ENCODE data around the gene TMED4. TPM values are rescaled to one million over a fixed set of nuclear protein-coding genes. Genes with fewer than 3 reads are reported as not detected.

Gene TMED4
- total RNA-seq, 1 donor from 2014 or later, result 88.9 TPM

DNA sequence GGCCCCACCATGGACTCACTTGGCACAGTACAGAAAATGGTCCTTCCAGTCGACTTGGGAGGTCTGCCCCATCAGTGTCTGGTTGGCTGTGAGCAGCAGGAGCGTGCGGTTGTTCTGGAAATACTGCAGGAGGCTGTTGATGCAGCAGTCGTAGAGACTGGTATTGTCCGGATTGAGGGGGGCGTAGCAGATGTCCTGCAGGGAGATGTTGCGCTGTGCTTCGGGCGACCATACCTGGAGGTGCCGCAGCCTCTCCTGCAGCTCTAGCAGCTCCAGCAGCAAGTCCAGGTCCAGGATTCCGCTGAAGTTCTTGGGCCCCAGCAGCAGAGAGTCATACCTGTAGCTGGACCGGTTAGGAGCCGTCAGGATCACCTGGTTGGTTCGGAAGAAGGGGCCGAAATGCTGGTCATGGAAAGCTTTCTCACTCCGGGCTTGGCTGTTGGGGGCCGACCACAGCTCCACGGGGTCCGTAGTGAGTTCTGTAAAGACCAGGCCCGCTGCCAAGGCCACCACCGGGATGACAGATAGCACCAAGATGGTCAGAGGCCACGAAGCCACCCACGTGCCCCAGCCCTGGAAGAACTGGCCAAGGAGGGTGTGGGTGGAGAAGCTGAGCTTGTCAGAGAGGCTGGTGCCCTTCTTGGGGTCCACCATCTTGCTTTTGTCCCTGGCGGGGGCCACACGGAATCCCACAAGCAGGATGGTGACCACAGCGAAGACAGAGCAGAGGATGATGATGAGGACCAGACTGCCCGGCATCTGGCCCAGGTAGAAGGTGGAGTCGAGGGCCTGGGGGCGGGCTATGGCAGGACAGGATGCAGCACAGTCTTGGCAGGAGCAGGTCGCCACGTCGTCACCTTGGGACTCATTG lies 43.0 kb downstream of the TMED4 start:
- DNase-seq (ENCODE audit: low read depth, low spot score), result no peak
- H3K27me3 Mint-ChIP-seq (ENCODE audit: low read depth), result no peaks in the 10 kb centered on the region
- H3K27ac Mint-ChIP-seq (ENCODE audit: unreplicated experiment), result no peak overlapping the region
- no peaks in the 10 kb centered on the region for H3K9me3 Mint-ChIP-seq
- no peak overlapping the region for H3K4me3 Mint-ChIP-seq
- no peaks in the 10 kb centered on the region for H3K4me1 Mint-ChIP-seq
- H3K36me3 Mint-ChIP-seq (ENCODE audit: low read depth), result no peaks in the 10 kb centered on the region
- TF ChIP-seq, protein P1, sequence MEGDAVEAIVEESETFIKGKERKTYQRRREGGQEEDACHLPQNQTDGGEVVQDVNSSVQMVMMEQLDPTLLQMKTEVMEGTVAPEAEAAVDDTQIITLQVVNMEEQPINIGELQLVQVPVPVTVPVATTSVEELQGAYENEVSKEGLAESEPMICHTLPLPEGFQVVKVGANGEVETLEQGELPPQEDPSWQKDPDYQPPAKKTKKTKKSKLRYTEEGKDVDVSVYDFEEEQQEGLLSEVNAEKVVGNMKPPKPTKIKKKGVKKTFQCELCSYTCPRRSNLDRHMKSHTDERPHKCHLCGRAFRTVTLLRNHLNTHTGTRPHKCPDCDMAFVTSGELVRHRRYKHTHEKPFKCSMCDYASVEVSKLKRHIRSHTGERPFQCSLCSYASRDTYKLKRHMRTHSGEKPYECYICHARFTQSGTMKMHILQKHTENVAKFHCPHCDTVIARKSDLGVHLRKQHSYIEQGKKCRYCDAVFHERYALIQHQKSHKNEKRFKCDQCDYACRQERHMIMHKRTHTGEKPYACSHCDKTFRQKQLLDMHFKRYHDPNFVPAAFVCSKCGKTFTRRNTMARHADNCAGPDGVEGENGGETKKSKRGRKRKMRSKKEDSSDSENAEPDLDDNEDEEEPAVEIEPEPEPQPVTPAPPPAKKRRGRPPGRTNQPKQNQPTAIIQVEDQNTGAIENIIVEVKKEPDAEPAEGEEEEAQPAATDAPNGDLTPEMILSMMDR (conservative IDR thresholded peaks at IDR 0.05), result no peak

- Mint-ChIP-seq H3K27me3 (ENCODE audit: low read depth) (no peaks in the 10 kb centered on the region), H3K4me3 (no peak overlapping the region), H3K36me3 (ENCODE audit: low read depth) (no peaks in the 10 kb centered on the region), H3K9me3 (no peaks in the 10 kb centered on the region), H3K4me1 (no peaks in the 10 kb centered on the region), H3K27ac (ENCODE audit: unreplicated experiment) (peak overlapping the region; percentile 4)
- TF ChIP-seq, protein P1 (conservative IDR thresholded peaks at IDR 0.05), result no peak
- no peak for DNase-seq (ENCODE audit: low read depth, low spot score)
These were observed 43.8 kb downstream of the TMED4 start for GRCh38 chr7:44538093-44538797.

DNA sequence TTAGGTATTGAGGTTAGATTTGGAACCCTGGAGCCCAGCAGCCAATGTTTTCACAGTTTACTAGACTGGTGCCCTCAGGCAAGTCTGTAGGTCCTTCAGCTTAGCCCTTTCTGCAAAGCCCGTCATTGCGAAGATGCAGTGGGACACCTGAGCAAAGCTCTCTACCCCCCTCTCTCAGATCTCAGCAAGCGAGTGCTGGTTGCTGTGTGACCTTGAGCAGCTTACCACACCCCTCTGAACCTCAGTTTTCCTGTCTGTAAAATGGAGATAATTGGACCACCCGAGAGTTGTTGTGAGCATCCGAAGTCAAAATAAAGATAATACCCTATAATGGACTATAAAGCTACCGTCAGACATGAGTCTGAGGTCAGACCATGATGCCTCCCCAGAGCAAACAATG lies 44.6 kb downstream of the TMED4 start:
- Mint-ChIP-seq H3K27me3 (ENCODE audit: low read depth) (no peaks in the 10 kb centered on the region), H3K4me1 (no peaks in the 10 kb centered on the region), H3K9me3 (no peaks in the 10 kb centered on the region), H3K4me3 (no peak overlapping the region), H3K36me3 (ENCODE audit: low read depth) (no peaks in the 10 kb centered on the region), H3K27ac (ENCODE audit: unreplicated experiment) (no peak overlapping the region)
- DNase-seq (ENCODE audit: low read depth, low spot score), result no peak
- TF ChIP-seq, protein P1 (conservative IDR thresholded peaks at IDR 0.05), result no peak

- no peak overlapping the region for H3K4me3 Mint-ChIP-seq
- no peak for DNase-seq (ENCODE audit: low read depth, low spot score)
- H3K27ac Mint-ChIP-seq (ENCODE audit: unreplicated experiment), result no peak overlapping the region
- no peaks in the 10 kb centered on the region for H3K27me3 Mint-ChIP-seq (ENCODE audit: low read depth)
- H3K4me1 Mint-ChIP-seq, result no peaks in the 10 kb centered on the region
- no peaks in the 10 kb centered on the region for H3K36me3 Mint-ChIP-seq (ENCODE audit: low read depth)
- TF ChIP-seq, protein P1 (conservative IDR thresholded peaks at IDR 0.05), result no peak
- H3K9me3 Mint-ChIP-seq, result no peaks in the 10 kb centered on the region
These were observed 45.9 kb downstream of the TMED4 start for GRCh38 chr7:44536090-44536489.

GRCh38 chr7:44535348-44536064 lies 46.5 kb downstream of the TMED4 start:
- Mint-ChIP-seq H3K4me1 (no peaks in the 10 kb centered on the region), H3K4me3 (no peak overlapping the region), H3K9me3 (no peaks in the 10 kb centered on the region), H3K36me3 (ENCODE audit: low read depth) (no peaks in the 10 kb centered on the region), H3K27ac (ENCODE audit: unreplicated experiment) (no peak overlapping the region), H3K27me3 (ENCODE audit: low read depth) (no peaks in the 10 kb centered on the region)
- TF ChIP-seq, protein P1 (conservative IDR thresholded peaks at IDR 0.05), result no peak
- DNase-seq (ENCODE audit: low read depth, low spot score), result no peak

Data from neural crest cell (in vitro differentiated cells).